M059J (cell line): ENCODE measurements around the gene ALS2CL. TPM values are rescaled to one million over a fixed set of nuclear protein-coding genes. Genes with fewer than 3 reads are reported as not detected.
A peak's percentile ranks its signal among the peaks of the same experiment; 100 is the strongest.

Source experiments
- DNase-seq: peaks from one replicate; pipeline ENCODE4 v3.0.0-alpha.2; 2012; ENCODE audit warnings: low read depth
- total RNA-seq: library from RNA; depleted of rRNA; stranded (reverse); fragments of >200 nt; shearing (Covaris generic); gene quantifications from 2 replicates; pipeline ENCODE4 v1.2.3, GENCODE V29; 2014

ALS2CL gene
- total RNA-seq, 1 experiment from 2014 or later, result 2.5 TPM

DNA sequence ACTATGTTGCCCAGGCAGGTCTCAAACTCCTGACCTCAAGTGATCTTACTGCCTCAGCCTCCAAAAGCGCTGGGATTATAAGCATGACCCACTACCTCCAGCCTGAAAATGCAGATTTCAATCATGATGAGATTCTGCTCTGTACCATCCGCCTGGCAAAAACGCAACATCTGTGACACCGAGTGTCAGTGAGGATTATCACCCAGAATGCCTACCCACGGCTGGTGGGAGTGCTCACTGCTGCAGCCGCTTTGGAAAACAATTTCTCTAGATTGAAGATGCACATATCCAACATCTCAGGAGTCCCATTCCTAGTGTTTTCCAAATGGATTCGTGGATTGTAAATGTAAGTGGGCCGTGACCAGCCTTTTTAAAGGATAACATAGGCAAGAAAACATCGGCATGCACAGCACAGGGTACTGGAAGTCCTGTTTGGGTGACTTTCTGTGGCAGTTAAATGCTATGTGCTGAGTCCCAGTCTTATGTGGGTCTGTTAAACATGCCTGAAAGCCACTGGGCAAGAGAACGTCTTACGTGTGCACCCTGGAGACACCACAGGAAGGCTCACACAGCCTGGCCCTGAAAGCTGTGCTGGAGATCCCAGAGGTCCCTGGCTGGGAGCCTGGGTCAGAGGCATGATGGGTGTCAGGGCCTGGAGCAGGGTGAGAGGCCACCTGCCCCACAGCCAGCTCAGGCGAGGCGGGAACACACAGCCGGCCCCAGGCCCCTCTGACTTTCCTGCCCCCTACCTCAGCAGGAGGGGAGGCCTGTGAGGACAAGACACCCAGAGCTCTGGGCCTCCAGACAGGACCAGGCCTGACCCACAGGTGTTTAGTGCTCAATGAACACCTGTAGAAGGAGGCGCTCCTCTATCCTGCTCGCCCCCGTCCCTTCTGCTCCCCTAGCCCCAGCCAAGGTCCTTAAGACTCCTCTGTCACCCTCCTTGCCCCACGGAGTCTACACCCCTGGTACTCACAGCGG is 23.3 kb upstream of the ALS2CL start:
- DNase-seq, result no peak

- no peak for DNase-seq
Measured at GRCh38 chr3:46715507-46716175, 22.2 kb upstream of the ALS2CL start.

DNA sequence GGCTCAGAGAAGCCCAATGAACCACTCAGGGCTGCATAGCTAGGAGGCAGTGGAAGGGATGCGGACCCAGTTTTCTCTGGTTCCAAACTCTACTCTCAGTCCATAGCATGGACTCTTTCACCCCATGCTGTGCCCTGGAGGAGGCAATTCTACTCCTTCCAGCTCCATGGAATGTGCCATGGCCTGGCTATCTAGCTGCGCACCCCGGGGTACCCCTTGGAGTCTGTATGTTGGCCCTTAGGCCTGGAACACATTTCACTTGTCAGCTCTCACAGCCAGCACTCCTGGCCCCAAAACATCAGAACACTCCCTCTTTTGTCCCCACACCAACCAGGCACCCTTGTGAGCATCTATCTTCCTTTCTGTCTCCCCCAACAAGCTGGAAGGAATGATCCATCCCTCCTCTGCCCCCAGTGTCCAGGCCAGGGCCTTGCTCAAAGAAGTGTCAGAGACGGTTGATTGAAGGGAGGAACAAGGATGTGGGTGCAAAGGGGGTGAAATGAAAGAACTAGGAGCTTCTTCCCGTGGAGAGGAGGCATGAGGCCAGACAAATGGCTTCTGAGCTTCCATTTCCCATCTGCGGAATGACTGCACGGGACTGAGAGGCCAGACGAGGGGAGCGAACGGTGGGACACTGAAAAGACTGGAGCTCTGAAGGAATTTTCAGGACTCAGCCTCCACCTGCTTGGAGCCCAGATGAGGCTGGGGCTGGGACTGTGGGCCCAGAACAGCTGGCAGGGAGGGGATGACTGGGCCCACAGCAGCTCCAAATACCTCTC is 21.4 kb upstream of the ALS2CL start:
- DNase-seq, result no peak

GRCh38 chr3:46713898-46714552 is 20.5 kb upstream of the ALS2CL start:
- DNase-seq, result peak; percentile 22

- DNase-seq, result no peak
Measured at GRCh38 chr3:46713050-46713897, 19.8 kb upstream of the ALS2CL start.

DNA sequence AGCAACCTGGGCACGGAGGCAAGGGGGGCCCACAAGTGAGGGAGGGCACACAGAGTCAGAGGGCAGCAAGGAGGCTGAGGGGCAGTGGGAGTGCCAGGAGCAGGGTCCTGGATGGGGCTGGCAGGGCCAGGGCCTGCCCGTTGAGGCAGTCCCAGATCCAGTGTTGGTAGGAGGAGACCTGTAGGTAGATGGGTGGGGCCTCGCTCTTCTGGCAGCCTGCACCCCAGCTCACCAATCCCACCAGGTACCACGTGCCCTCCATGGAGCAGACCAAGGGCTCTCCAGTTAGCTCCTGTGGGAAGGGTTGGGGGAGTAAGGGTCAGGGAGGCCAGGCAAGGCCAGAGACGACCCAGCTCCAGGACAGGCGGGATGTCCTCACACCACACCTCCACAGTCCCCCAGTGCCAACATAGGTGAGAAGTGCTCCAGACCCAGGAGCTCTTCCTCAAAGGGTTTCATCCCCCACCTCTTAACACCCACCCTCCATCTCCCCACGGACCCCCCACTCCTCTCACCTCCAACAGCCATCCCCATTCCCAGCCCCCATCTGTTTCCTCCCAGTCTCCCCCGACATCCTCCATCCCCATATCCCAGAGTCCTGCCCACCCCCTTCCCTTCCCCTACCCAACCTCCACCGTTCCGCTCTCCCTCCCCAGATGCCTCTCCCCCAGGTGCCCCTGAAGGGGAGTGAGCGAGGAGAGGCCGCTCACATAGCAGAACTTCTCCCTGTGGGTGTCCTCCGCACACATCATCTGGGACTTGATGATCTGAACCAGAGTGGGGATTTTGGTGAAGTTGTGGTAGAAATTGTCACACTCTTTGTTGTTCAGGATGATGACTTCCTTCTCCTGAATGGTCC is 18.9 kb upstream of the ALS2CL start:
- DNase-seq, result no peak

DNA sequence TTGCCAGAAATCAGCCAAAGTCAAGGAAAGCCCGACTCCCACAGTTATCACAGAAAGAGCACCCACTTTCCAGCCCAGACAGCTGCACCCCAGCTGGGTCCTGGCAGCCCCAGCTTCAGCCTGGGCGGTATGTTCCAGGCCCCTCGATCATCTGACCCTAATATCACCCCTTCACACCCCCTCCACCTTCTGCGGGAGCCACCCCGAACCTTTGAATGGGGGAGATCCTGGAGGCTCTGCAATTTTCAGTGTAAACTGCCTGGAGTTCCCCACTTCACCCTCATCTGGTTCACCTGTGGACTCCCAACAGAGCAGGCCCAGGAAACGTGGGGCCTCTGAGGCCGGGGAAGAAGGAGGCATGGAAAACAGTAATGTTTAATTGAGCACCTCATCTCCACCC is 18.3 kb upstream of the ALS2CL start:
- no peak for DNase-seq

DNA sequence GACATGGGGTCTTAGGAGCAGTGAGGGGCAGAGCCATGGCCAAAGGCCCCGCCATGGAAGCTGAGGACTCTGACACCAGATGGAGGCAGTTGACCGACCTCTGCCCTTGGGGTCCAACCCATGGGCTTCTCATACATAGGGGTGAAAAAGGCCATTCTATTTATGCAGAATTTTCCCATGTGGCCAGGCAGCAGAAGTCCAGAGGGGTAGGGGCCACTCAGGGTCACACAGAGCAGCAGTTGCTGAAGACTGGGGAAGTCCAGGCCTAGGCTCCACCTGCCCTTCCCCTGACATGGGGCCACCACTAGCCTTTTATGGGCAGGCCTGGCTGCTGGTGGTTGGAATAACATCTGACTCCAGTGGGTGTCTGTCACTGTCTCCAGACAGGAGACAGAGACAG is 17.8 kb upstream of the ALS2CL start:
- DNase-seq, result no peak

DNA sequence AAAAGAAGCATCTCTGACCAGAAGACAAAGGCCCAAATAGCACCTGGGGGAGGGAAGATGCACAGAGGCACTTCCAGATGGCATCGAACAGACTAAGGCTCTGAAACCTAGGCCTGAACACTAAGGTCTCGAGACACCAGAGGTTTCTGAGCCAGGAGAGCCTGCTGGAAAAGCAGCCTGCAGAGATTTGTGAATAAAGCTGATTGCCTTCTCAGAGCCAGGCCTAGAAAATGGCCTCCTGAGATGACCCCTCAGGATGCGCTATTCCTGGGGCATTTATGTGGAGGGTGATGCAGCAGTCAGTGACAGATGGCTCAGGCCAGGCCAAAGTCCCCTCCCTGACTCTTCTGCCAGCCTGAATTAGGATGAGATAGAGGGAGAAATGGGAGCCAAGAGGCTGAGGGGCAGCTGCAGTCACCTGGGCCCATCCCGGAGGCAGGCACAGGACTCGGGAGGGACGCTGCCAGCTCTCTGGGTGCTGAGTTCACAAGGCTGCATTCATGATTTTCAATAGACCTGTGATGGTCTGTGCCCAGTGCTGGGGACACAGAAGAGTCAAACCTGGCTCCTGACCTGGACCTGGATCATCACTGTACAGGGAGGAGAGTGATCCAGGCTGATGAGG is 17.3 kb upstream of the ALS2CL start:
- no peak for DNase-seq

- no peak for DNase-seq
Measured at GRCh38 chr3:46710229-46710628, 16.8 kb upstream of the ALS2CL start.

DNA sequence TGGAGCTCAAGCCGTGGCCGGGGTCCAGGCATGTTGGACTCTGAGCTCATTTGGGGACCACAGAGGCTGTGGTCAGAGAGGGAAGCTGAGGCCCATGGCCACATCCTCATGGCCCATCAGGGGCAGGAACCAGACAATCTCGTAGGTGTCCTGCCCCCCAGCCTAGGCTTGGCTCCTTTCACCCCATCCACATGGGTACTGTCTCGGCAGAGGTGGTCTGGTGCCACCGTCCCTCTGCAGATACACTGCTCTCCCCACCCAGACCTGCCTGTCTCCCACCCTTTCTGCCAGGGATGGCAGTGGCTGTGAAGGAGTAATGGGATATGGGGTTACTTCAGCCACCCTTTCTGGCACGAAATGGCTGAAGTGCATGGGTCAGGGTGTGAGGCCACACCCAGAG is 16.2 kb upstream of the ALS2CL start:
- no peak for DNase-seq

GRCh38 chr3:46709157-46709654 is 15.7 kb upstream of the ALS2CL start:
- DNase-seq, result no peak

- DNase-seq, result no peak
Measured at GRCh38 chr3:46708401-46709156, 15.1 kb upstream of the ALS2CL start.

GRCh38 chr3:46707601-46708011 is 14.1 kb upstream of the ALS2CL start:
- DNase-seq, result no peak

- DNase-seq, result no peak
Measured at GRCh38 chr3:46706771-46707582, 13.5 kb upstream of the ALS2CL start.

DNA sequence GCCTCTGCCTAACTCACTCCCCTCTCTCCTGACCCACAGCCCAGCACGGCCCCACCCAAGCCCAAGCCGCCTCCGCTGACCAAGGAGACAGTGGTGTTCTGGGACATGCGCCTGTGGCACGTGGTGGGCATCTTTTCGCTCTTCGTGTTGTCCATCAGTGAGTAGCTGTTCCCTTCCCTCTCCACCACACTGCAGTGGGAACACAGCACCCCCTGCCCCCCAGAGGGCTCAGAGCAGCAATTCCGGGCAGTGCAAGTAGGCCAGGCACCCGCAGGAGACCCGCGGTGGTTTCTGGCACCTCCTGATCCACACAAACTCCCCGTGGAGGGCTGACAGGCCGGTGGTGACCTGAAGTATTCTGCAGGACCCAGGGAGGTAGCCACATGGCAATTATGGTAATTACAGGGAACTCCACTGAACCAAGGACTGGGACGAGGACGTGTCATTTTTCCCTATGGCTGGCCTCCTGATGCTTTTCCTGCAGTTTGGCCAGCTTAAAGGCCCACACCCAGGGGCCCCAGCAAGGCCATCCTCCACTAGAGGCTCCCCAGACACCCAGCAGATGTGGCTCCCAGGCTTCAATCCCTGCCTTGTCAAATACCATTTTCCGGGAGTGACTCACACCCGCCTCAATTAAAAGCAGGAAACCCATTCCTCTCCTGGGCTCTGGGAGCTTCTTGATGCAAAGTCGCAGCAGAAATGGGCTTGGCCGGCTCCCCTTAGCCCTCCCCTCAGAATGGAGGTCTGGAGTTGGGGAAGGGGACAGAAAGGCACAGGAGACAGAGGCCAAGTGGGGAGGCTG is 12.5 kb upstream of the ALS2CL start:
- DNase-seq, result peak; percentile 70
